ENCODE measurements around the gene KRT79. TPM values are rescaled to one million over a fixed set of nuclear protein-coding genes. Genes with fewer than 3 reads are reported as not detected.
A peak's percentile ranks its signal among the peaks of the same experiment; 100 is the strongest.

Gene KRT79
- total and polyA plus RNA-seq, 8 donors: 0.32 to 0.58 TPM; not detected in 6

DNA sequence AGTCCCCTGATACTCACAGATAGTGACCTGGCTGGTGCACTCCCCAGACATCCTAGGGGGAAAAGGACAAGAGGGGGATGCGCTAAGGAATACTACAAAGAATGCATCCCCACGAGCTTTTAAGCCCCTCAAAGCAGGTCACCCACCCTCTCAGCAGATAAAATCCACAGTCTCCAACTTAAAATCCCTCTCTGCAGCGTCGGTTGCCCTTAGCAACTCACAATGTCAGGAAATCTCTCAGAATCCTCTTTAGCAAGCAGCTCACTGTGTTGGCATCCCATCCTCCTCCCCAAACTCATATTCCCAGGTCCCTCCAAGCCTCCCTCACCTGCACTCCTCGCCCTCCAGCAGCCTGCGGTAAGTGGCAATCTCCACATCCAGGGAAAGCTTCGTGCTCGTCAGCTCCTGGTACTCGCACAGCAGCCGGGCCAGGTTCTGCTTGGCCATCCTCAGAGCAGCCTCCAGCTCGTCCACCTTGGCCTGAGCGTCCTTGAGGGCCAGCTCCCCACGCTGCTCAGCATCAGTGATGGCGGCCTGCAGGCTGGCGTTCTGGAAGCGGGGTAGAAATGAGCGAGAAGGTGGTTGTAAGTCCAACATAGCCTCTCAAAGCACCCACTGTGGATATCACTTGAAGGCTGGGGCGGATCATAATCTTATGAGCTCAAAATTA, 5.5 kb upstream of the KRT79 start:
- intact Hi-C loops (cut with DNase I): no loop called here
- no peak for DNase-seq
- Histone ChIP-seq H3K4me3 (no peak overlapping the region), H3K27ac (no peak overlapping the region), H3K9me3 (no peaks in the 10 kb centered on the region), H3K27me3 (peaks cover 0 to 65% of the 10 kb centered on the region in 2 donors), H3K36me3 (no peaks in the 10 kb centered on the region), H3K4me1 (no peaks in the 10 kb centered on the region)
- no peak for ATAC-seq
- TF ChIP-seq, protein P1, sequence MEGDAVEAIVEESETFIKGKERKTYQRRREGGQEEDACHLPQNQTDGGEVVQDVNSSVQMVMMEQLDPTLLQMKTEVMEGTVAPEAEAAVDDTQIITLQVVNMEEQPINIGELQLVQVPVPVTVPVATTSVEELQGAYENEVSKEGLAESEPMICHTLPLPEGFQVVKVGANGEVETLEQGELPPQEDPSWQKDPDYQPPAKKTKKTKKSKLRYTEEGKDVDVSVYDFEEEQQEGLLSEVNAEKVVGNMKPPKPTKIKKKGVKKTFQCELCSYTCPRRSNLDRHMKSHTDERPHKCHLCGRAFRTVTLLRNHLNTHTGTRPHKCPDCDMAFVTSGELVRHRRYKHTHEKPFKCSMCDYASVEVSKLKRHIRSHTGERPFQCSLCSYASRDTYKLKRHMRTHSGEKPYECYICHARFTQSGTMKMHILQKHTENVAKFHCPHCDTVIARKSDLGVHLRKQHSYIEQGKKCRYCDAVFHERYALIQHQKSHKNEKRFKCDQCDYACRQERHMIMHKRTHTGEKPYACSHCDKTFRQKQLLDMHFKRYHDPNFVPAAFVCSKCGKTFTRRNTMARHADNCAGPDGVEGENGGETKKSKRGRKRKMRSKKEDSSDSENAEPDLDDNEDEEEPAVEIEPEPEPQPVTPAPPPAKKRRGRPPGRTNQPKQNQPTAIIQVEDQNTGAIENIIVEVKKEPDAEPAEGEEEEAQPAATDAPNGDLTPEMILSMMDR (IDR thresholded peaks at IDR 0.05): no peak

DNA sequence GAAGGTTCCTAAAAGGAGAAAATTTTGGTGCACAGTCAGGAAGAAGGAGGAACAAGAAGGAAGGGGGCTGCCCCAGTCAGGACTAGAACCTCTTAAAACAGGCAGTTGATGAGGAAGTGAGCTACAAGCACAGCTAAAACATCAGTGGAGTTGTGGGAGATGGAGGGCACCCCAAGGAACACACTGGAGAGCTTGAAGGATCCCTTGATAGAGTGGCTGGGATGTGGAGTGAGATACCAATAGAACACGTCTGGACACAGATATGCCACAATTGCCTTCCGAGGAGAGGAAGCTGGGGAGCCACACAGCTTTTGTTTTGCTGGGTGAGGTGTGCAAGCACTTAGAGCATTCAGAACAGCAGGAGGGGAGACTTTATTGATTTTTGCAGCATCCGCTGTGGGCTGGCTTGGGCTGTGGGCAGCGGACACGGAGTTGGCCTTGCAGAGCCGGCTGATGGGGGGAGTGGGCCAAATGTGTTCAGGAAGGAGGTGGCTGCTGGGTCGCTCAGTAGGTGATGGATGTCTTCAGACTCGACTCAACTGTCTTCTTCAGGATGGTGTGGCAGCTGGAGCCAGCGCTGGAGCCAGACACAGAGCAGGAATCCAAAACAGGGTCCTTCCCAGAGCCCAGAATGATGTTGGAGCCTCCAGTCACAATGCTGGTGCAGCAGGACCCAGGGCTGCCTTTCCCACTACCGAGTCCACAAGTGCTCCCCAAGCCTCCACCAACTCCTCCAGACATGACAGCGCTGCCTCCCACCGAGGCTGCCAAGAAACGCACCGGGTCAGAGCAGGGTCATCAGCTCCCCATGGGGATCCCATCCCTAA, 4.7 kb upstream of the KRT79 start:
- intact Hi-C loops (cut with DNase I): no loop called here

DNA sequence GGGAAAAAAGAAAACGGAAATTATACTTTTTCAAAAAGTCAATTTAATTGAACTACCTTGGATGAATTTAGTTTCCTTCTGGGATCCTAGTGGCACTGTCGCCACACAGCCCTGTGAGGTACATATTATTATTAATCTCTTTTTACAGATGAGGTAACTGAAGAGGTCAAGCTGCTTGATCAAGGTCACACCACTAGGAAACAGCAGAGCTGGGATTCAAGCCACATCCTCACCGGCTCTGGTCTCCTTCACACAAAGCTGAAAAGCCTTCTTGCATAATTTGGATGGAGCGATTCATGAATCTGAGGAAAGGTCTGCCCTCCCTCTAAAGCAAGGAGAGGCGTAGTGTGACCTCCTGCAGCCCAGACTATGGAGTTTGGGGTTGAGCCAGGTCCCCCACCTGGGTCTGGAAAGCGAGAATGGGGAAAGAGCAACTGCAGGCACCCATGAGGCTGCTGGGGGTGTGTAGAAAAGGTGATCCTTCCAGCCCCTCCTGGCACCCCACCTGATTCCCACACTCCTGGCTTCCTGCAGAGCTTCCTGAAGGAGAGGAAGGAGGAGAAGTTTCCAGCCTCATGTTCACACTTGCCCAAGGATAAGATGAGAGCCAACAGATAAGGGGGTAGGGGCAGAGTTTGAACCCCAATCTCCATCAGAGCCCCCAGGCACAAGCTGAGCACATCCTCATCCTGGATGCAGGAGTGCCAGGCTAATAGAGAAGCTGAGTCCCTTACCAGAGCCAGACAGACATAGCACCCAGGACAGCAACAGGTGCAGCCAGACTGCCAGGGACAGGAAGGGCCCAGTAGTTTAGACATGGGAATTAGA, 3.9 kb upstream of the KRT79 start:
- DNase-seq (no peak), ATAC-seq (no peak)
- no peaks in the 10 kb centered on the region for H3K9me3 ChIP-seq
- H3K27ac ChIP-seq: no peak overlapping the region
- intact Hi-C loops (cut with DNase I): no loop called here
- H3K27me3 ChIP-seq: peaks cover 0 to 80% of the 10 kb centered on the region in 2 donors
- H3K4me1 ChIP-seq: no peaks in the 10 kb centered on the region
- H3K36me3 ChIP-seq: no peaks in the 10 kb centered on the region
- TF ChIP-seq, protein P1 (IDR thresholded peaks at IDR 0.05): no peak
- no peak overlapping the region for H3K4me3 ChIP-seq

More for the DNA sequence above, 4.7 kb upstream of the KRT79 start:
- H3K4me3 ChIP-seq: no peak overlapping the region
- no peaks in the 10 kb centered on the region for H3K4me1 ChIP-seq
- TF ChIP-seq, protein P1 (IDR thresholded peaks at IDR 0.05): no peak
- peaks cover 0 to 72% of the 10 kb centered on the region in 2 donors for H3K27me3 ChIP-seq
- no peak for DNase-seq
- no peaks in the 10 kb centered on the region for H3K36me3 ChIP-seq
- no peaks in the 10 kb centered on the region for H3K9me3 ChIP-seq
- ATAC-seq: no peak
- H3K27ac ChIP-seq: no peak overlapping the region

DNA sequence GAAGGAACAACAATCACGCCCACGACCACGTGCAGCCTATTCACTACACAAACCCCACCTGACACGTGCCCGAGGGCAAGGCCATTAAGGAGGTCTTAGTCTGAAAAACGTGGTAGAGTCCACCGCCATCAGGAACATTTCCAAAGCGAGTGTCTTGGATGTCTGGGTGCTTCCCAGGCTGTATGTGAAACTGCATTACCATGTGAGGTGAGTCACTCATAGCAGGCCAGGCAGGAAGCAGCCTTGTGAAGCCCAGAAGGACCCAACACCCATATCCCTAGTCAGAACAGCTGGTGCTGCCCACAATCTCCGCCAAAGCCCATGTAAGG, 3.3 kb upstream of the KRT79 start:
- no peaks in the 10 kb centered on the region for H3K36me3 ChIP-seq
- TF ChIP-seq, protein P1 (IDR thresholded peaks at IDR 0.05): no peak
- no peaks in the 10 kb centered on the region for H3K9me3 ChIP-seq
- no peak overlapping the region for H3K4me3 ChIP-seq
- H3K27me3 ChIP-seq: peaks cover 0 to 87% of the 10 kb centered on the region in 2 donors
- ATAC-seq: peak; percentile 20
- intact Hi-C loops (cut with DNase I): no loop called here
- H3K27ac ChIP-seq: no peak overlapping the region
- no peak for DNase-seq
- H3K4me1 ChIP-seq: no peaks in the 10 kb centered on the region
